Ishikawa (cell line): ENCODE results near the gene MBNL1.
A peak's percentile ranks its signal among the peaks of the same experiment; 100 is the strongest.

Experiments
- CEBPB ChIP-seq: IDR thresholded peaks from 2 replicates; pipeline ENCODE4 v1.6.1; 2012
- CREB1 ChIP-seq: IDR thresholded peaks from 2 replicates; pipeline ENCODE4 v1.6.1; 2012; ENCODE audit warnings: low read depth
- EGR1 ChIP-seq: IDR thresholded peaks from 2 replicates; pipeline ENCODE4 v1.6.1; 2012
- EP300 ChIP-seq: IDR thresholded peaks from 2 replicates; pipeline ENCODE4 v1.6.1; 2012; ENCODE audit warnings: borderline replicate concordance
- FOXM1 ChIP-seq: IDR thresholded peaks from 2 replicates; pipeline ENCODE4 v1.6.1; 2012; ENCODE audit warnings: low read depth, borderline replicate concordance
- NFIC ChIP-seq: IDR thresholded peaks from 2 replicates; pipeline ENCODE4 v1.6.1; 2012
- RAD21 ChIP-seq: IDR thresholded peaks from 2 replicates; pipeline ENCODE4 v1.6.1; 2012; ENCODE audit warnings: low read depth
- REST ChIP-seq: IDR thresholded peaks from 2 replicates; pipeline ENCODE4 v1.6.1; 2012; ENCODE audit warnings: low read depth, mild to moderate bottlenecking
- TAF1 ChIP-seq: IDR thresholded peaks from 2 replicates; pipeline ENCODE4 v1.6.1; 2012; ENCODE audit warnings: low read depth, mild to moderate bottlenecking
- TCF12 ChIP-seq: IDR thresholded peaks from 2 replicates; pipeline ENCODE4 v1.6.1; 2012; ENCODE audit warnings: low read depth
- TEAD4 ChIP-seq: IDR thresholded peaks from 2 replicates; pipeline ENCODE4 v1.6.1; 2012
- USF1 ChIP-seq: IDR thresholded peaks from 2 replicates; pipeline ENCODE4 v1.6.1; 2012
- YY1 ChIP-seq: IDR thresholded peaks from 2 replicates; pipeline ENCODE4 v1.6.1; 2012; ENCODE audit warnings: low read depth
- ZBTB7A ChIP-seq: IDR thresholded peaks from 2 replicates; pipeline ENCODE4 v1.6.1; 2012; ENCODE audit warnings: low read depth
- TF ChIP-seq, protein P1 (sequence below): IDR thresholded peaks from 2 replicates; pipeline ENCODE4 v1.6.1; 2012

Gene MBNL1

GRCh38 chr3:152403632-152404066, 134.9 kb downstream of the MBNL1 start:
- TF ChIP-seq EGR1 (no peak), CREB1 (no peak), RAD21 (no peak), EP300 (no peak), TAF1 (no peak), CEBPB (no peak), FOXM1 (no peak), NFIC (no peak), ZBTB7A (no peak), USF1 (no peak), YY1 (no peak), TEAD4 (no peak), TCF12 (no peak), REST (no peak)
- TF ChIP-seq, protein P1, sequence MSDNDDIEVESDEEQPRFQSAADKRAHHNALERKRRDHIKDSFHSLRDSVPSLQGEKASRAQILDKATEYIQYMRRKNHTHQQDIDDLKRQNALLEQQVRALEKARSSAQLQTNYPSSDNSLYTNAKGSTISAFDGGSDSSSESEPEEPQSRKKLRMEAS, result no peak

GRCh38 chr3:152404976-152405375, 136.2 kb downstream of the MBNL1 start:
- TF ChIP-seq USF1 (no peak), TCF12 (no peak), CREB1 (no peak), YY1 (no peak), EGR1 (no peak), NFIC (no peak), TEAD4 (no peak), REST (no peak), TAF1 (no peak), RAD21 (no peak), ZBTB7A (no peak), FOXM1 (no peak), EP300 (no peak), CEBPB (no peak)
- TF ChIP-seq, protein P1, result no peak

DNA sequence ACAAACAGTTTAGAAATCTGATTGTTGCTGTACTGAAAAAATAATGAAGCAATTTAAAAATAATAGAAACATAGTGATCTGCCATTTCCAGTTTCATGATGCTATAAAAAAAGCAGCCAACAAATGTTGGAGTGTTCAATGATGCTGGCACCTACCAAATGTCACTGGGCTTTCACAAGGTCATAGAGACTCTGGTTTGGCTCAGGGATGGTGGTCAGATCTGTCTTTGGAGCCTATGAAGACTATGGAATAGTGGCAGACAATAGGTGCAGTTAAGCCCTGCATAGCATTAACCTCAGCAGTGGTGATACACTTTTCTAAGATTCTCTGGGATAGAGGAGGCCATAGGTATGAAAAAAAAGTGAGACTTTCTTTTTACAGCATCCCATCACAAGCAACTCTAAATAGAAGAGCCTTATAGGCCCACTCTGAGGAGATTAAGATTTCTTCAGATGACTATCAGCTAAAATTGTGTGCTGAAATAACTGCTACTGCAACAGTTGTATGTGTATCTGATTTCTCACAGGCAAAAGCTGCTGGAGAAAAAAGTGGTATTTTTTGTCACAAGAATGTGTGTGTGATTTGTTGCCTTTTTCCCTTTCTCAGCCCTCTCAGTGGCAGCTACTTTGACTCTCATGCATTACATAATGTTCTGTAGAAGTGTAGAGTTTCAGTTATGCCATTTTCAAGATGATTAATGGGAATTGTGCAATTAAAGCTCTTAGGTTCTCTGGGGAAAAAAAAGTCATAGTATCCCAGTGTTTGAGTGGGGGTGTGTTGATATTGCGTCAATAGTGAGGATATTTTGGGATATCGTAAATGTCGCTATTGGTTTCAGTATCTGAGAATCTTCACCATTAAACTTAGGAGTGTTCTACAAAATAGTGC, 137.4 kb downstream of the MBNL1 start:
- TF ChIP-seq EP300, result peak; percentile 19; the same call in 1 of the 2 replicates
- TF ChIP-seq NFIC, result no peak
- no peak for TF ChIP-seq TCF12
- TF ChIP-seq YY1, result no peak
- TF ChIP-seq TAF1, result no peak
- peak; percentile 98 for TF ChIP-seq CEBPB
- peak; percentile 47 for TF ChIP-seq TEAD4
- no peak for TF ChIP-seq CREB1
- no peak for TF ChIP-seq REST

- TF ChIP-seq, protein P1, result no peak
- TF ChIP-seq RAD21 (no peak), NFIC (no peak), CREB1 (no peak), ZBTB7A (no peak), FOXM1 (no peak)
Measured at GRCh38 chr3:152413240-152413639, 144.5 kb downstream of the MBNL1 start.
